HUDEP-2 (cell line): ENCODE data around the gene PDE4D.

Source experiments
- DNase-seq, 76 experiments: peaks; one replicate each; lab custom pipeline; 2025; ENCODE audit not compliant: unreplicated experiment in 76 of 76; lab: John Stamatoyannopoulos, UW

Gene PDE4D

GRCh38 chr5:59138509-59138908 lies 755.0 kb downstream of the PDE4D start:
- DNase-seq = no peak

- no peak for DNase-seq
Observed at GRCh38 chr5:59137846-59138245, 755.7 kb downstream of the PDE4D start.

- DNase-seq = no peak
Observed at GRCh38 chr5:59136549-59136948, 757.0 kb downstream of the PDE4D start.

- DNase-seq = no peak
Observed at GRCh38 chr5:59134471-59135163, 758.9 kb downstream of the PDE4D start.

GRCh38 chr5:59133764-59134261 lies 759.7 kb downstream of the PDE4D start:
- DNase-seq = no peak

GRCh38 chr5:59132131-59132530 lies 761.4 kb downstream of the PDE4D start:
- DNase-seq = no peak

- no peak for DNase-seq
Observed at GRCh38 chr5:59130431-59130830, 763.1 kb downstream of the PDE4D start.

GRCh38 chr5:59128646-59129290 lies 764.8 kb downstream of the PDE4D start:
- no peak for DNase-seq

- DNase-seq = no peak
Observed at GRCh38 chr5:59126708-59127573, 766.6 kb downstream of the PDE4D start.

GRCh38 chr5:59126016-59126707 lies 767.4 kb downstream of the PDE4D start:
- no peak for DNase-seq

GRCh38 chr5:59125011-59125961 lies 768.2 kb downstream of the PDE4D start:
- DNase-seq = no peak

GRCh38 chr5:59123595-59124561 lies 769.6 kb downstream of the PDE4D start:
- DNase-seq = no peak

GRCh38 chr5:59119480-59119879 lies 774.0 kb downstream of the PDE4D start:
- no peak for DNase-seq

- DNase-seq = no peak
Observed at GRCh38 chr5:59117320-59117719, 776.2 kb downstream of the PDE4D start.

GRCh38 chr5:59116231-59116865 lies 777.2 kb downstream of the PDE4D start:
- DNase-seq = no peak

- no peak for DNase-seq
Observed at GRCh38 chr5:59115345-59115744, 778.2 kb downstream of the PDE4D start.

- no peak for DNase-seq
Observed at GRCh38 chr5:59109383-59109782, 784.1 kb downstream of the PDE4D start.

GRCh38 chr5:59107692-59108091 lies 785.8 kb downstream of the PDE4D start:
- DNase-seq = peak in 1 of 76 experiments; percentile 0
